ENCODE data around the gene NTS. TPM values are rescaled to one million over a fixed set of nuclear protein-coding genes. Genes with fewer than 3 reads are reported as not detected.

NTS gene
- 2.6 TPM for total RNA-seq

- Histone ChIP-seq H3K9me3 (ENCODE audit: control insufficient read depth in 3 of 3, low read length in 3 of 3) (no peaks in the 10 kb centered on the region), H3K36me3 (ENCODE audit: control insufficient read depth in 3 of 3, insufficient read depth in 3 of 3, low read length in 3 of 3) (no peaks in the 10 kb centered on the region), H3K4me1 (ENCODE audit: control insufficient read depth in 3 of 3, insufficient read depth in 3 of 3, low read length in 3 of 3) (no peaks in the 10 kb centered on the region), H3K27ac (ENCODE audit: low read depth, low read length) (no peak within 1 kb of the TSS), H3K4me3 (ENCODE audit: low read length in 3 of 3) (no peak within 1 kb of the TSS), H3K27me3 (ENCODE audit: control insufficient read depth in 3 of 3, insufficient read depth in 3 of 3, low read length in 3 of 3) (no peaks in the 10 kb centered on the region), H3K9ac (ENCODE audit: low read depth in 1 of 3, low read length in 3 of 3) (no peak within 1 kb of the TSS)
These were observed at the start of gene NTS for GRCh38 chr12:85874031-85874461. NTS (plus strand) TSS chr12:85874295; CDS start chr12:85874404, 109 bp downstream.

GRCh38 chr12:85825746-85826145 lies 48.3 kb upstream of the NTS start:
- H3K4me1 ChIP-seq (ENCODE audit: control insufficient read depth in 3 of 3, insufficient read depth in 3 of 3, low read length in 3 of 3): no peaks in the 10 kb centered on the region
- no peak overlapping the region for H3K27ac ChIP-seq (ENCODE audit: low read depth, low read length)

DNA sequence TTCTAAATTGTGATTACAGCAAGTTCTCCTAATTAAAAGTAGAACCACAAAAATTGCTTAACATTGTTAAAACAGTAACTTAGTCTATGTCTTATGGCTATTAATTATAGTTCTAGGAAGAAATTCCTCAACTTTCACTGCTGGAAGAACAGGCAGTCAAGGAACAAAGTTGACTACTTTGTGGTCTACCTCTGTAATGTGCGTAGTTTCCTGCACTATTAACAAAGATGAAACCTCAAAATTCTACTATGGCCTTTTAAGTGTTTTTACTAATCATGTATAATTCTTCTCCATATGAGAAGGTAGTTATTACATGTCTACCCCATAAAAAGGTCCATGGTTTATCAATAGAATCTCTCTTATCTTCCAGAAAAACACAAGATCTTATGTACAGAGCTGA lies 45.5 kb upstream of the NTS start:
- Histone ChIP-seq H3K4me1 (ENCODE audit: control insufficient read depth in 3 of 3, insufficient read depth in 3 of 3, low read length in 3 of 3) (no peaks in the 10 kb centered on the region), H3K4me3 (ENCODE audit: low read length in 3 of 3) (no peak overlapping the region), H3K36me3 (ENCODE audit: control insufficient read depth in 3 of 3, insufficient read depth in 3 of 3, low read length in 3 of 3) (no peaks in the 10 kb centered on the region), H3K27ac (ENCODE audit: low read depth, low read length) (no peak overlapping the region), H3K9ac (ENCODE audit: low read depth in 1 of 3, low read length in 3 of 3) (no peak overlapping the region), H3K9me3 (ENCODE audit: control insufficient read depth in 3 of 3, low read length in 3 of 3) (no peaks in the 10 kb centered on the region), H3K27me3 (ENCODE audit: control insufficient read depth in 3 of 3, insufficient read depth in 3 of 3, low read length in 3 of 3) (no peaks in the 10 kb centered on the region)

More at GRCh38 chr12:85825746-85826145, 48.3 kb upstream of the NTS start:
- Histone ChIP-seq H3K4me3 (ENCODE audit: low read length in 3 of 3) (no peak overlapping the region), H3K9ac (ENCODE audit: low read depth in 1 of 3, low read length in 3 of 3) (no peak overlapping the region), H3K36me3 (ENCODE audit: control insufficient read depth in 3 of 3, insufficient read depth in 3 of 3, low read length in 3 of 3) (no peaks in the 10 kb centered on the region), H3K9me3 (ENCODE audit: control insufficient read depth in 3 of 3, low read length in 3 of 3) (no peaks in the 10 kb centered on the region), H3K27me3 (ENCODE audit: control insufficient read depth in 3 of 3, insufficient read depth in 3 of 3, low read length in 3 of 3) (no peaks in the 10 kb centered on the region)

DNA sequence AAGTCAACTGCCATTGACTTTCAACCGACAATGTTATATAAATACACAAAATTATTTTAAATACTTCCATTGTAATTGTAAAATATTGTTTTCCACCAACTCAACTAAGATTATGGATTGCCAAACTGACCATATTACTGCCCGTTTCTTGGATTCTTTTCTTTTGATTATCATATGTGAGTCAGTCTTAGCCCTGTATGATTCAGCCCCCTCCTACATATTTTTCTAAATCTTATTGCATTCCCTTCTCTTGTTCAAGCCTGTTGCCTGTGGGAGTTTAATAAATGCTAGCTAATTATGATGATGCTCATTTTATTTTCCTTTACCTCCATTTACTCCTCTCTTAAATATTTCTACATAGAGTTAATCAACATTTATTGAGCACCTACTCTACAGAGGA lies 44.7 kb upstream of the NTS start:
- Histone ChIP-seq H3K9me3 (ENCODE audit: control insufficient read depth in 3 of 3, low read length in 3 of 3) (no peaks in the 10 kb centered on the region), H3K4me1 (ENCODE audit: control insufficient read depth in 3 of 3, insufficient read depth in 3 of 3, low read length in 3 of 3) (no peaks in the 10 kb centered on the region), H3K27me3 (ENCODE audit: control insufficient read depth in 3 of 3, insufficient read depth in 3 of 3, low read length in 3 of 3) (no peaks in the 10 kb centered on the region), H3K36me3 (ENCODE audit: control insufficient read depth in 3 of 3, insufficient read depth in 3 of 3, low read length in 3 of 3) (no peaks in the 10 kb centered on the region), H3K9ac (ENCODE audit: low read depth in 1 of 3, low read length in 3 of 3) (no peak overlapping the region), H3K27ac (ENCODE audit: low read depth, low read length) (no peak overlapping the region), H3K4me3 (ENCODE audit: low read length in 3 of 3) (no peak overlapping the region)

- peaks cover 0 to 1% (median 0%) of the 10 kb centered on the region in 3 donors for H3K4me1 ChIP-seq (ENCODE audit: control insufficient read depth in 3 of 3, insufficient read depth in 3 of 3, low read length in 3 of 3)
- no peaks in the 10 kb centered on the region for H3K36me3 ChIP-seq (ENCODE audit: control insufficient read depth in 3 of 3, insufficient read depth in 3 of 3, low read length in 3 of 3)
- no peaks in the 10 kb centered on the region for H3K9me3 ChIP-seq (ENCODE audit: control insufficient read depth in 3 of 3, low read length in 3 of 3)
- H3K27ac ChIP-seq (ENCODE audit: low read depth, low read length): no peak overlapping the region
- no peak overlapping the region for H3K9ac ChIP-seq (ENCODE audit: low read depth in 1 of 3, low read length in 3 of 3)
- H3K27me3 ChIP-seq (ENCODE audit: control insufficient read depth in 3 of 3, insufficient read depth in 3 of 3, low read length in 3 of 3): no peaks in the 10 kb centered on the region
- no peak overlapping the region for H3K4me3 ChIP-seq (ENCODE audit: low read length in 3 of 3)
These were observed 42.6 kb upstream of the NTS start for GRCh38 chr12:85831327-85831990.

DNA sequence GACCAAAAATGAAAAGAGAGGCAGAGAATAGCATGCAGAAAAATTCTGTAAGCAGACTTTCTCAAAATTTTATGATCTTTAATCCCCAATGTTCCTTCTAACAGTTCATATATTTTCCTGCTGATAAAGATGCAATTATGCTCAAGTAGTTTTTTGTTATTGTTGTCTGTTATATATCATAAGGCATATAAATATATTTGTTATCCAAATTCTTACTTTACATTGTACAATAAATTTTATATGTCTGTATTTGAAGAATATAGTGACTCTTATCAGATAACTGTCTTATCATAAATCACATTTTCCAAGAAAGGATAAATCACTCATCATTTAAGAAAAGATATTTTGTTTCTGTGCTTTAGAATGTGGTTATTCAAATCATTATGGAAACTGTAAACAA lies 40.5 kb upstream of the NTS start:
- Histone ChIP-seq H3K36me3 (ENCODE audit: control insufficient read depth in 3 of 3, insufficient read depth in 3 of 3, low read length in 3 of 3) (no peaks in the 10 kb centered on the region), H3K27ac (ENCODE audit: low read depth, low read length) (no peak overlapping the region), H3K9me3 (ENCODE audit: control insufficient read depth in 3 of 3, low read length in 3 of 3) (no peaks in the 10 kb centered on the region), H3K9ac (ENCODE audit: low read depth in 1 of 3, low read length in 3 of 3) (no peak overlapping the region), H3K4me1 (ENCODE audit: control insufficient read depth in 3 of 3, insufficient read depth in 3 of 3, low read length in 3 of 3) (peaks cover 0 to 4% (median 0%) of the 10 kb centered on the region in 3 donors), H3K4me3 (ENCODE audit: low read length in 3 of 3) (no peak overlapping the region), H3K27me3 (ENCODE audit: control insufficient read depth in 3 of 3, insufficient read depth in 3 of 3, low read length in 3 of 3) (no peaks in the 10 kb centered on the region)

DNA sequence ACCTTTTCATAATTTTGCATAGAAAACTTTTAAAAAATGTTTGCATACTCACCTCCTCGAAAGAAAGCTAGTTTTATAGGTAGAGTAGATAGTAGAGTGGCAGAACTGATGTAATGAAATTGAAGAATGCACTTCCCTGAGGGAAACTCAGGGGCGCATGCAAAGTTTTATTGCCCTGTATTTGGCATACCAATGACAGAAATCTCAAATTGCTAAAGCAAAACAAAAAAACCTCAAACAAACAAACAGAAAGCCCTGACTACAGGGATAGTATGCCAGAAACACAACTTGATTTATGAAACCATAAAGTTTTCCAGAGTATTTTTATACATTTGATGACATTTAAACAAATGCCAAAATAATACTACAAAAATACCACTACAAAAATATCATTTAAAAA lies 39.7 kb upstream of the NTS start:
- no peak overlapping the region for H3K27ac ChIP-seq (ENCODE audit: low read depth, low read length)
- H3K9me3 ChIP-seq (ENCODE audit: control insufficient read depth in 3 of 3, low read length in 3 of 3): no peaks in the 10 kb centered on the region
- H3K4me1 ChIP-seq (ENCODE audit: control insufficient read depth in 3 of 3, insufficient read depth in 3 of 3, low read length in 3 of 3): peaks cover 0 to 4% (median 0%) of the 10 kb centered on the region in 3 donors
- peak overlapping the region in 1 of 3 donors; percentile 73 for H3K4me3 ChIP-seq (ENCODE audit: low read length in 3 of 3)
- H3K27me3 ChIP-seq (ENCODE audit: control insufficient read depth in 3 of 3, insufficient read depth in 3 of 3, low read length in 3 of 3): no peaks in the 10 kb centered on the region
- no peaks in the 10 kb centered on the region for H3K36me3 ChIP-seq (ENCODE audit: control insufficient read depth in 3 of 3, insufficient read depth in 3 of 3, low read length in 3 of 3)
- peak overlapping the region in 1 of 3 donors; percentile 11 for H3K9ac ChIP-seq (ENCODE audit: low read depth in 1 of 3, low read length in 3 of 3)

GRCh38 chr12:85835426-85836196 lies 38.5 kb upstream of the NTS start:
- no peaks in the 10 kb centered on the region for H3K36me3 ChIP-seq (ENCODE audit: control insufficient read depth in 3 of 3, insufficient read depth in 3 of 3, low read length in 3 of 3)
- no peaks in the 10 kb centered on the region for H3K9me3 ChIP-seq (ENCODE audit: control insufficient read depth in 3 of 3, low read length in 3 of 3)
- H3K4me1 ChIP-seq (ENCODE audit: control insufficient read depth in 3 of 3, insufficient read depth in 3 of 3, low read length in 3 of 3): peaks cover 0 to 4% (median 0%) of the 10 kb centered on the region in 3 donors
- H3K27ac ChIP-seq (ENCODE audit: low read depth, low read length): peak overlapping the region; percentile 81
- peak overlapping the region; percentile 52 to 85 (median 76) for H3K9ac ChIP-seq (ENCODE audit: low read depth in 1 of 3, low read length in 3 of 3)
- peak overlapping the region; percentile 72 to 74 (median 73) for H3K4me3 ChIP-seq (ENCODE audit: low read length in 3 of 3)
- H3K27me3 ChIP-seq (ENCODE audit: control insufficient read depth in 3 of 3, insufficient read depth in 3 of 3, low read length in 3 of 3): no peaks in the 10 kb centered on the region

- no peaks in the 10 kb centered on the region for H3K9me3 ChIP-seq (ENCODE audit: control insufficient read depth in 3 of 3, low read length in 3 of 3)
- H3K9ac ChIP-seq (ENCODE audit: low read depth in 1 of 3, low read length in 3 of 3): peak within 1 kb of the TSS; percentile 52 to 85 (median 76)
- H3K27me3 ChIP-seq (ENCODE audit: control insufficient read depth in 3 of 3, insufficient read depth in 3 of 3, low read length in 3 of 3): no peaks in the 10 kb centered on the region
- peaks cover 0 to 4% (median 0%) of the 10 kb centered on the region in 3 donors for H3K4me1 ChIP-seq (ENCODE audit: control insufficient read depth in 3 of 3, insufficient read depth in 3 of 3, low read length in 3 of 3)
- H3K36me3 ChIP-seq (ENCODE audit: control insufficient read depth in 3 of 3, insufficient read depth in 3 of 3, low read length in 3 of 3): no peaks in the 10 kb centered on the region
- H3K27ac ChIP-seq (ENCODE audit: low read depth, low read length): peak within 1 kb of the TSS; percentile 81
- H3K4me3 ChIP-seq (ENCODE audit: low read length in 3 of 3): peak within 1 kb of the TSS; percentile 72 to 74 (median 73)
These were observed 37.7 kb upstream of the NTS start, which contains the start of gene RASSF9 for GRCh38 chr12:85836197-85837090. RASSF9 (minus strand) TSS chr12:85836409; CDS start chr12:85836201, 208 bp downstream.
